Kidney (tissue), 14 donors: ENCODE measurements around the gene RNF215. TPM values are rescaled to one million over a fixed set of nuclear protein-coding genes. Genes with fewer than 3 reads are reported as not detected.
A peak's percentile ranks its signal among the peaks of the same experiment; 100 is the strongest.

ENCODE experiments used
- DNase-seq, 5 donors: peaks; one replicate each; pipeline ENCODE4 v3.0.0-alpha.2; 2013 to 2020
- FAIRE-seq: peaks from 2 replicates; lab custom pipeline; 2012; peaks lifted over from hg19 to GRCh38; lab: Jason Lieb, UNC
- H3K27ac ChIP-seq, 2 donors: one replicate each; pipeline ENCODE4 v1.7.0; 2013; ENCODE audit warnings: low read depth in 2 of 2, low read length in 2 of 2, inconsistent platforms in 1 of 2
- H3K27me3 ChIP-seq: one replicate; pipeline ENCODE4 v1.7.1; 2013; ENCODE audit warnings: low read length, inconsistent platforms; ENCODE audit not compliant: control insufficient read depth, insufficient read depth
- H3K36me3 ChIP-seq, 3 donors: one replicate each; pipeline versions ENCODE4 v1.7.0 to v1.7.1; 2013; ENCODE audit warnings: low read length in 3 of 3, control low read depth in 1 of 3, inconsistent platforms in 1 of 3; ENCODE audit not compliant: insufficient read depth in 3 of 3, control insufficient read depth in 2 of 3
- H3K4me1 ChIP-seq, 3 donors: one replicate each; pipeline versions ENCODE4 v1.7.0 to v1.7.1; 2013; ENCODE audit warnings: low read length in 3 of 3, inconsistent platforms in 1 of 3, low read depth in 1 of 3; ENCODE audit not compliant: control insufficient read depth in 2 of 3, insufficient read depth in 2 of 3
- H3K4me3 ChIP-seq, 3 donors: one replicate each; pipeline versions ENCODE4 v1.7.0 to v1.8.1; 2013; ENCODE audit warnings: low read length in 3 of 3, control low read depth in 1 of 3, inconsistent platforms in 1 of 3
- H3K9ac ChIP-seq, 3 donors: one replicate each; pipeline versions ENCODE4 v1.7.0 to v1.7.1; 2013; ENCODE audit warnings: low read length in 3 of 3, control low read depth in 1 of 3, inconsistent platforms in 1 of 3
- H3K9me3 ChIP-seq, 3 donors: one replicate each; pipeline versions ENCODE4 v1.7.0 to v1.7.1; 2013; ENCODE audit warnings: low read length in 3 of 3, control low read depth in 1 of 3, inconsistent platforms in 1 of 3; ENCODE audit not compliant: control insufficient read depth in 2 of 3, insufficient read depth in 1 of 3
- CTCF ChIP-seq: IDR thresholded peaks from 3 replicates; pipeline ENCODE4 v1.5.1; 2012; ENCODE audit warnings: mild to moderate bottlenecking, moderate library complexity, borderline replicate concordance; ENCODE audit not compliant: insufficient read depth; ENCODE audit errors: extremely low read depth
- intact Hi-C: fragments of 100-400 bp; cut with DNase I; formaldehyde crosslinking; loops from one replicate; pipeline ENCODE4 v1.11.1; 2022
- polyA plus RNA-seq: library from polyadenylated mRNA; stranded (reverse); fragments of 350-450 nt; fragmentation: Illumina TruSeq; extraction: RNeasy Lipid Tissue Mini Kit (QIAGEN cat#74804); gene quantifications from one replicate; pipeline ENCODE4 v1.2.3, GENCODE V29; 2014; ENCODE audit warnings: low read depth, low replicate concordance; ENCODE audit not compliant: insufficient read depth
- total RNA-seq: library from RNA; stranded (reverse); fragmentation: NEBNext Ultra II Directional; extraction: Animal tissue kit (Norgen Biotek cat#: 25700); gene quantifications from one replicate; pipeline ENCODE4 v1.2.1, GENCODE V29; 2021
- donor health status: control.
- donor health status: control.
- donor health status: control.
- donor health status: control.
- donor health status: control.
- donor health status: DM: yes; HTN: yes; CAD: no.
- donor health status: Normal renal cell carcinoma (clear cell type).

RNF215 gene
- total and polyA plus RNA-seq, 2 donors from 2014 or later: 15.9 to 19.7 TPM

DNA sequence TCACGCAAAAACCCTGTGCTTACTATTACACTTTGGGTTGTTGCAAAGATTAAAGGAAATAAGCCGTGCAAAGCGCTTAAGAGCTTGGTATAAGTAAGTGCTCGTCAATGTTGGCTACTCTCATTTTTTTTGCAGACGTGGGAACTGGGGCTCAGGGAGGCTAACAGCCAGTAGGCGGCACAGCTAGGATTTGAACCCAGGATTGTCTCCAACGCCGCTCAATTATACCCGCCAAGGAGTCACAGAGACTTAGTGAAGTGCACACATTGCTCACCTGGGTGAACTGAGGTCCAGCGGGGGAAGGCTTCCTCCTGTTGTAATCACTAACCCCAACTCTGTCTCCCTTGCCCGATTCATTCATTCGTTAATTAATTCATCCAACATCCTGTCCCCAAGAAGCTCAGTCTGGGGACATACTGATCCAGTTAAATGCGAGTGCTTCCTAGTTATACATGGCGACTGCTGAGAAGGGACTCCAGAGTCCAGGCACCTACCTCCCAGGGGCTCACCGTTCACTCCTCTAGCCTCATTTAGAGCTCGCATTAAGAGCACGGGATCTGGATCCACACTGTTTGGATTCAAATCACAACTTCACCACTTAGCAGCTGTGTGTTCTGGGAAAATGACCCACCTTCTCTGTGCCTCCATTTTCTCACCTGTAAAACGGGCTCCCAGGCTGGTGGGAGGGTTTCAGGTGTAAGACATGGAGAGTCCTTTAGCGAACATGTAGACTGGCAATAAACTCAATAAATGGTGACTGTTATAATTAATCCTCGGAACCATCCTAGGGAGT, 37.5 kb upstream of the RNF215 start:
- Histone ChIP-seq H3K27ac (peak overlapping the region; percentile 93 to 98), H3K9ac (peak overlapping the region in 2 of 3 donors; percentile 0 to 89), H3K9me3 (no peaks in the 10 kb centered on the region), H3K36me3 (no peaks in the 10 kb centered on the region), H3K4me3 (peak overlapping the region in 2 of 3 donors; percentile 68 to 92), H3K27me3 (no peaks in the 10 kb centered on the region), H3K4me1 (peaks cover 0 to 26% (median 11%) of the 10 kb centered on the region in 3 donors)
- DNase-seq: peak in 3 of 5 donors; percentile 40 to 62 (median 60)
- no peak for TF ChIP-seq CTCF
- intact Hi-C loops: no loop called here
- no peak for FAIRE-seq

GRCh38 chr22:30423959-30424533, 36.8 kb upstream of the RNF215 start:
- Histone ChIP-seq H3K4me1 (peaks cover 0 to 26% (median 11%) of the 10 kb centered on the region in 3 donors), H3K9me3 (no peaks in the 10 kb centered on the region), H3K4me3 (peak overlapping the region; percentile 56 to 92 (median 68)), H3K27me3 (no peaks in the 10 kb centered on the region), H3K36me3 (no peaks in the 10 kb centered on the region), H3K27ac (peak overlapping the region; percentile 93 to 98), H3K9ac (peak overlapping the region in 2 of 3 donors; percentile 27 to 89)
- FAIRE-seq (peak; percentile 91), DNase-seq (peak; percentile 99 to 100 (median 100))
- intact Hi-C loops: no loop called here
- TF ChIP-seq CTCF: peak; percentile 6

DNA sequence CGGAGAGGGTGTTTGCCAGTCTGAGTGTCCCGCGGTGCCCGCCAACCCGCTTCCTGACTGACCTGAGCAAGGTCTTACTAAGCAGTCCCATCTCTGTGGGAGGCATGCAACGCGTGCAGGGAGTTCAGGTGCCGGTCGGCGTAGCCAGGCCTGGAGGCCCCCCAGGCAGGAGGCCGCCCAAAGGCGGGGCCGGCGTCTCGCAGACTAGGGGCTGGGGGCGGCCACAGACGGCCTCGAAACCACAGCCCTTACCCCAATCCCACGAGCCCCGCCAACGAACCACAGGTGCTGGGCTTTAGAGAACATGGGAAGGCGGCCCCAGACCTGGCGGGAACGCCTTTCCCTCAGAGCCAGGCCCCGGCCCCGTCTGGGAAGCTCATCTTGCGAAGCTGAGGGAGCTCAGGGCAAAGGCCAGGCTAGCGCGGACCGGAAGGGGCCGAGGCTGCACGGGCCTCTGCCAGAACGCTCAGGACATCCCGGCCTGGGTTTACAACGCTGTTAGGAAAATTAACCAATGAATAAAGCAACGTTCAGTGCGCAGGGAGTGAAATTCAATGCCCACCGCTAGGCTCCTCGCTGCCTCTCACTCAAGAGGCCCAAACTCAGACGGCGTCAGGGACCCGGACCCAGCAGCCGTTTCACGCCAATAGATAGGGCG, 36.2 kb upstream of the RNF215 start:
- H3K27ac ChIP-seq: peak overlapping the region; percentile 93 to 98
- peaks cover 0 to under 1% (median 0%) of the 10 kb centered on the region in 3 donors for H3K36me3 ChIP-seq
- H3K9me3 ChIP-seq: no peaks in the 10 kb centered on the region
- DNase-seq: peak in 2 of 5 donors; percentile 50 to 93
- peaks cover 0 to 26% (median 11%) of the 10 kb centered on the region in 3 donors for H3K4me1 ChIP-seq
- TF ChIP-seq CTCF: peak; percentile 1
- peak overlapping the region; percentile 18 to 89 (median 32) for H3K9ac ChIP-seq
- intact Hi-C loops: no loop called here
- H3K4me3 ChIP-seq: peak overlapping the region; percentile 56 to 92 (median 65)
- no peak for FAIRE-seq
- no peaks in the 10 kb centered on the region for H3K27me3 ChIP-seq
